Mesenchymal stem cell (in vitro differentiated cells and primary cell): ENCODE data around the gene ACSF2. TPM values are rescaled to one million over a fixed set of nuclear protein-coding genes. Genes with fewer than 3 reads are reported as not detected.
A peak's percentile ranks its signal among the peaks of the same experiment; 100 is the strongest.

ENCODE experiments used
- DNase-seq: peaks from one replicate; pipeline ENCODE4 v3.0.0-alpha.2; 2013
- H2AFZ ChIP-seq: one replicate; pipeline ENCODE4 v1.6.1; 2013; ENCODE audit warnings: low read depth, mild to moderate bottlenecking, control low read depth, inconsistent platforms, low read length, moderate library complexity
- H2AK5ac ChIP-seq: 2 replicates; pipeline ENCODE4 v1.6.1; 2013; ENCODE audit warnings: low read length, moderate library complexity, mild to moderate bottlenecking, inconsistent platforms; ENCODE audit not compliant: severe bottlenecking
- H2BK120ac ChIP-seq: one replicate; pipeline ENCODE4 v1.6.1; 2013; ENCODE audit warnings: low read depth, mild to moderate bottlenecking, inconsistent platforms, low read length, moderate library complexity
- H2BK12ac ChIP-seq, 2 experiments: one replicate each; pipeline ENCODE4 v1.6.1; 2013; ENCODE audit warnings: inconsistent platforms in 2 of 2, low read length in 2 of 2, mild to moderate bottlenecking in 2 of 2, moderate library complexity in 2 of 2, control low read depth in 1 of 2
- H2BK15ac ChIP-seq: one replicate; pipeline ENCODE4 v1.6.1; 2013; ENCODE audit warnings: mild to moderate bottlenecking, low read depth, inconsistent platforms; ENCODE audit not compliant: poor library complexity, severe bottlenecking
- H2BK5ac ChIP-seq: 2 replicates; pipeline ENCODE4 v1.6.1; 2013; ENCODE audit warnings: low read depth, mild to moderate bottlenecking, low read length, control low read depth, inconsistent platforms; ENCODE audit not compliant: poor library complexity, severe bottlenecking
- H3K14ac ChIP-seq, 2 experiments: one replicate each; pipeline ENCODE4 v1.6.1; 2013; ENCODE audit warnings: inconsistent platforms in 2 of 2, low read length in 2 of 2, control low read depth in 1 of 2, mild to moderate bottlenecking in 1 of 2, moderate library complexity in 1 of 2
- H3K18ac ChIP-seq, 2 experiments: one replicate each; pipeline ENCODE4 v1.6.1; 2013; ENCODE audit warnings: inconsistent platforms in 2 of 2, low read length in 2 of 2, control low read depth in 1 of 2, low read depth in 1 of 2, mild to moderate bottlenecking in 1 of 2
- H3K23ac ChIP-seq, 2 experiments: one replicate each; pipeline ENCODE4 v1.6.1; 2013; ENCODE audit warnings: inconsistent platforms in 2 of 2, low read length in 2 of 2, mild to moderate bottlenecking in 2 of 2, moderate library complexity in 2 of 2, control low read depth in 1 of 2
- H3K27ac ChIP-seq: 2 replicates; pipeline ENCODE4 v1.5.1; 2013; ENCODE audit warnings: mild to moderate bottlenecking, moderate library complexity, low read length, control low read depth, inconsistent platforms; ENCODE audit not compliant: poor library complexity, severe bottlenecking
- H3K27me3 ChIP-seq, 2 experiments: 2 replicates each; pipeline versions ENCODE4 v1.6.1 to v1.7.0; 2013; ENCODE audit warnings: low read length in 2 of 2, mild to moderate bottlenecking in 2 of 2, moderate library complexity in 2 of 2, control low read depth in 1 of 2, inconsistent platforms in 1 of 2; ENCODE audit not compliant: control insufficient read depth in 1 of 2, insufficient read depth in 1 of 2
- H3K36me3 ChIP-seq, 2 experiments: 2 replicates each; pipeline versions ENCODE4 v1.6.1 to v1.7.0; 2013; ENCODE audit warnings: low read length in 2 of 2, control low read depth in 1 of 2, inconsistent platforms in 1 of 2, low read depth in 1 of 2, mild to moderate bottlenecking in 1 of 2; ENCODE audit not compliant: insufficient read depth in 2 of 2, control insufficient read depth in 1 of 2
- H3K4ac ChIP-seq, 2 experiments: one replicate each; pipeline ENCODE4 v1.6.1; 2013; ENCODE audit warnings: inconsistent platforms in 2 of 2, low read length in 2 of 2, mild to moderate bottlenecking in 2 of 2, moderate library complexity in 2 of 2, control low read depth in 1 of 2, low read depth in 1 of 2
- H3K4me1 ChIP-seq: 2 replicates; pipeline ENCODE4 v1.6.1; 2013; ENCODE audit warnings: low read depth, low read length, control low read depth; ENCODE audit not compliant: control insufficient read depth, insufficient read depth
- H3K4me2 ChIP-seq: 2 replicates; pipeline ENCODE4 v1.6.1; 2013; ENCODE audit warnings: low read length, mild to moderate bottlenecking, inconsistent platforms; ENCODE audit not compliant: poor library complexity, severe bottlenecking
- H3K4me3 ChIP-seq, 2 experiments: 2 replicates each; pipeline versions ENCODE4 v1.5.1 to v1.7.0; 2013; ENCODE audit warnings: low read length in 2 of 2, mild to moderate bottlenecking in 2 of 2, control low read depth in 1 of 2, low read depth in 1 of 2; ENCODE audit not compliant: insufficient read depth in 1 of 2
- H3K79me1 ChIP-seq: replicated peaks from 2 replicates; pipeline ENCODE4 v1.6.1; 2013; ENCODE audit warnings: mild to moderate bottlenecking, control low read depth, low read length, inconsistent platforms; ENCODE audit not compliant: poor library complexity, severe bottlenecking
- H3K9ac ChIP-seq: 2 replicates; pipeline ENCODE4 v1.7.0; 2013; ENCODE audit warnings: mild to moderate bottlenecking, low read length, moderate library complexity
- H3K9me3 ChIP-seq: 2 replicates; pipeline ENCODE4 v1.7.0; 2013; ENCODE audit warnings: mild to moderate bottlenecking, low read length; ENCODE audit not compliant: control insufficient read depth
- H4K8ac ChIP-seq: one replicate; pipeline ENCODE4 v1.6.1; 2013; ENCODE audit warnings: inconsistent platforms, mild to moderate bottlenecking, low read length, moderate library complexity
- H4K91ac ChIP-seq: one replicate; pipeline ENCODE4 v1.6.1; 2013; ENCODE audit warnings: mild to moderate bottlenecking, low read length, inconsistent platforms
- WGBS: methylation state at CpG from one replicate; pipeline ENCODE4 v1.1.7; 2013; ENCODE audit warnings: mixed read lengths; 5-methylcytosine and 5-hydroxymethylcytosine counted together
- polyA plus RNA-seq, 2 experiments: library from polyadenylated mRNA; stranded (reverse); fragments of 200-250 nt; gene quantifications; one replicate each; pipeline ENCODE4 v1.2.3, GENCODE V29; 2013

ACSF2 gene
- polyA plus RNA-seq (2013, experiment 1 of 2) = 34.3 TPM
- 31.7 TPM for polyA plus RNA-seq (2013, experiment 2 of 2)

GRCh38 chr17:50425682-50426471 is at the start of gene ACSF2:
Gene ACSF2, plus strand, starts transcription at chr17:50426218. Its CDS starts 44 bp downstream, at chr17:50426262.
- peaks cover 13% of the 10 kb centered on the region for H3K79me1 ChIP-seq
- H3K23ac ChIP-seq = peak within 1 kb of the TSS in 1 of 2 experiments; percentile 87
- H3K4ac ChIP-seq = peak within 1 kb of the TSS; percentile 7 to 81
- no peaks in the 10 kb centered on the region for H3K9me3 ChIP-seq
- peak within 1 kb of the TSS; percentile 74 for H2AFZ ChIP-seq
- peak within 1 kb of the TSS; percentile 87 for H3K4me2 ChIP-seq
- peak within 1 kb of the TSS; percentile 72 to 83 for H3K4me3 ChIP-seq
- peaks cover 29% of the 10 kb centered on the region for H3K4me1 ChIP-seq
- H2AK5ac ChIP-seq = peak within 1 kb of the TSS; percentile 11
- H3K18ac ChIP-seq = peak within 1 kb of the TSS; percentile 81 to 88
- no peak within 1 kb of the TSS for H2BK5ac ChIP-seq
- peak; percentile 70 for DNase-seq
- H4K8ac ChIP-seq = peak within 1 kb of the TSS; percentile 90
- H3K9ac ChIP-seq = peak within 1 kb of the TSS; percentile 88
- H3K14ac ChIP-seq = peak within 1 kb of the TSS in 1 of 2 experiments; percentile 75
- WGBS = 4% methylated on average over 66 of the region's 70 CpGs
- H2BK120ac ChIP-seq = peak within 1 kb of the TSS; percentile 55
- peak within 1 kb of the TSS; percentile 76 for H4K91ac ChIP-seq
- H2BK12ac ChIP-seq = peak within 1 kb of the TSS in 1 of 2 experiments; percentile 85
- H3K27me3 ChIP-seq = no peaks in the 10 kb centered on the region
- H3K27ac ChIP-seq = peak within 1 kb of the TSS; percentile 63
- H2BK15ac ChIP-seq = peak within 1 kb of the TSS; percentile 73
- peaks cover 0 to 2% of the 10 kb centered on the region in 2 experiments for H3K36me3 ChIP-seq

GRCh38 chr17:50379351-50380132 is 46.5 kb upstream of the ACSF2 start:
- Histone ChIP-seq H3K4me1 (no peaks in the 10 kb centered on the region), H3K27ac (no peak overlapping the region), H3K18ac (no peak overlapping the region), H2AK5ac (no peak overlapping the region), H2BK5ac (no peak overlapping the region), H3K4me3 (no peak overlapping the region), H2AFZ (no peak overlapping the region), H3K9me3 (no peaks in the 10 kb centered on the region), H2BK12ac (no peak overlapping the region), H2BK120ac (no peak overlapping the region), H3K79me1 (peaks cover 7% of the 10 kb centered on the region), H3K36me3 (peaks cover 53 to 65% of the 10 kb centered on the region in 2 experiments), H2BK15ac (no peak overlapping the region), H3K27me3 (no peaks in the 10 kb centered on the region), H3K4ac (no peak overlapping the region), H3K23ac (no peak overlapping the region), H3K9ac (no peak overlapping the region), H3K4me2 (no peak overlapping the region), H4K91ac (no peak overlapping the region), H3K14ac (no peak overlapping the region), H4K8ac (no peak overlapping the region)
- DNase-seq = no peak
- WGBS = 97% methylated on average over 5 of the region's 6 CpGs

- H3K4me3 ChIP-seq = no peak overlapping the region
- no peak overlapping the region for H2AK5ac ChIP-seq
- DNase-seq = no peak
- no peak overlapping the region for H3K23ac ChIP-seq
- H3K18ac ChIP-seq = no peak overlapping the region
- no peaks in the 10 kb centered on the region for H3K4me1 ChIP-seq
- H2BK5ac ChIP-seq = no peak overlapping the region
- H3K14ac ChIP-seq = no peak overlapping the region
- H2BK12ac ChIP-seq = no peak overlapping the region
- peaks cover 59 to 74% of the 10 kb centered on the region in 2 experiments for H3K36me3 ChIP-seq
- no peak overlapping the region for H3K4ac ChIP-seq
- H3K27ac ChIP-seq = no peak overlapping the region
- H3K79me1 ChIP-seq = peaks cover 8% of the 10 kb centered on the region
- H3K4me2 ChIP-seq = no peak overlapping the region
- WGBS = 93% methylated on average over 13 of the region's 13 CpGs
- no peak overlapping the region for H2AFZ ChIP-seq
- H2BK120ac ChIP-seq = no peak overlapping the region
- no peak overlapping the region for H4K91ac ChIP-seq
- no peak overlapping the region for H2BK15ac ChIP-seq
- no peaks in the 10 kb centered on the region for H3K27me3 ChIP-seq
- H3K9me3 ChIP-seq = no peaks in the 10 kb centered on the region
- no peak overlapping the region for H3K9ac ChIP-seq
- H4K8ac ChIP-seq = peak overlapping the region; percentile 32
Observed at GRCh38 chr17:50380369-50381259, 45.4 kb upstream of the ACSF2 start.
